ENCODE results near the gene IFI6. TPM values are rescaled to one million over a fixed set of nuclear protein-coding genes. Genes with fewer than 3 reads are reported as not detected.
"Not testable (repeated sequence)": the region's sequence is repeated elsewhere in the genome, so short reads cannot be mapped to it uniquely, and the experiment has no call there.

Gene IFI6
- polyA plus RNA-seq (ENCODE audit: insufficient read length) = 99.0 TPM

DNA sequence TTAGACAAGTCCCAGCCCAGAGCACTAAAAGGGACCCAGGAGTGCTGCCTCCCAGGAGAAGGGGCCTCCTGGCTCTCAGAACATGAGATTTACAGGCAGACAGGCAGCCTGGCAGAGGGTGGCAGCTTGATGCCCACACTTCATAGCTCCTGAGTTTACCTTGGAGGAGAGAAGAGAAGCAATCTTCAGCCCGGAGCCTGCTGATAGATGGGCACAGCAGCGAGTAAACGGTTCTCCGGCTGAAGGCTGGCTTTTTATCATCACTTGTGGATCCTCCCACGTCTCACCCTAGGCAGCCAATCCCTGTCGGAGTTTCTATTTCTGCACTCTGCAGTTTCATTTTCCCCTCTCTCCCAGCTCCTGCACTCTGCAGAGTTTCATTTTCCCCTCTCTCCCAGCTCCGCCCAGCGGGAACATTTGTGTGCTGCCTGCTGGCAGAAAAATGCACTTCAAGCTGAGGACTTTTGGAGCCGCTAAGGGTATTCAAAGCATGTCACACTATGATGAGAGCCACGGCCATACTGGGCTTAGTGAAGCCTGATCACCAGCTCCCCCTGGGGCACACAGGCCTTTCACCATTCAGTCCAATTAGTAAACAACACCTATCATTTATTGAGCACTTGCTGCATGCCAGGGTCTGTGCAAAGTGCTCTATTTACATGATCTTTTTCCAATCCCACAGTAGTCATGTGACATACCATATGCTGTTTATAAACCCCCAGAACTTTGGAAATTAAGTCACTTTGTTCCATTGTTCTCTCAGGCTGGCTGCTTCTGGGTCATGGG, at the start of gene IFI6:
TSS of gene IFI6 (minus strand) at position 229 of the 786 bp plus-strand sequence. CDS start 2,878 bp downstream, outside the sequence.
- DNase-seq = peak; percentile 91

GRCh38 chr1:27719286-27720251, 47.6 kb upstream of the IFI6 start:
- DNase-seq = no peak

DNA sequence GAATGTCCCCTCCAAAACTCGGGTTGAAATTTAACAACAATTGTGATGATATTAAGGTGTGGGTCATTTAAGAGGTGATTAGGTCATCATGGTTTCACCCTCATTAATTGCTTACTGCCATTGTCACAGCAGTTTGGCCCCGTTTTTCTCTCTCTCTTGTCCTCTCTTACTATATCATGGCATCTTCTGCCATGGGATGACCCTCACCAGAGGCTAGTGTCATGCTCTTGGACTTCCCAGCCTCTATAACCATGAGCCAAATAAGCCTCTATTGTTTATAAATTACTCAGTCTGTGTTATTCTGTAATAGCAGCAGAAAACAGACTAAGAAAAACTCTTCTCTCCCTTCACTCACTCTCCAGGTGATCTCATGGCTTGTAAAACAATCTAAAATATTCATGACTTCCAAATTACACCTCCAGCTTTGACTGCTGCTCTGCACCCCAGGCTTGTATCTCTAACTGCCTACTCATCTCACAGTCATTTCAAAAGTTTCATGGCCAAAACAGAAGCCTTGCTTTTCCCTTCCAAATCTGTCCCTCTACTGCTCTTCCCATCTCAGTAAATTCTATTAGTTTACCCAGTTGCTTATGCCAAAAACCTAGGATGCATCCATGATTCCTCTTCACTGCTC, 44.4 kb upstream of the IFI6 start:
- DNase-seq = no peak

GRCh38 chr1:27713869-27714513, 42.0 kb upstream of the IFI6 start:
- DNase-seq = no peak

GRCh38 chr1:27713139-27713725, 41.2 kb upstream of the IFI6 start:
- no peak for DNase-seq

GRCh38 chr1:27710574-27710973, 38.6 kb upstream of the IFI6 start:
- DNase-seq = no peak

DNA sequence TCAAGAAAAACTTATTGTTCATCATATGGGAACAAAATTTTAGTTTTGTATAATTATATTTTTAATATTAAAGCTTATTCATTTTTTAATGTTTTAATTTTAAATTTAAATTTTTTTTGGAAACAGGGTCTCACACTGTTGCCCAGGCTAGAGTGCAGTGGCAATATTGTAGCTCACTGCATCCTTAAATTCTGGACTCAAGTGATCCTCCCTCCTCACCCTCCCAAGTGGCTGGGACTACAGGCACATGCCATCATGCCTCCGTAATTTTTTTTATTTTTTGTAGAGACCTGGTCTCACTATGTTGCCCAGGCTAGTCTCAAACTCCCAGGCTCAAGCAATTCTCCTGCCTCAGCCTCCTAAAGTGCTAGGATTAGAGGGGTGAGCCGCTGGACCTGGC, 33.6 kb upstream of the IFI6 start:
- DNase-seq = no peak

DNA sequence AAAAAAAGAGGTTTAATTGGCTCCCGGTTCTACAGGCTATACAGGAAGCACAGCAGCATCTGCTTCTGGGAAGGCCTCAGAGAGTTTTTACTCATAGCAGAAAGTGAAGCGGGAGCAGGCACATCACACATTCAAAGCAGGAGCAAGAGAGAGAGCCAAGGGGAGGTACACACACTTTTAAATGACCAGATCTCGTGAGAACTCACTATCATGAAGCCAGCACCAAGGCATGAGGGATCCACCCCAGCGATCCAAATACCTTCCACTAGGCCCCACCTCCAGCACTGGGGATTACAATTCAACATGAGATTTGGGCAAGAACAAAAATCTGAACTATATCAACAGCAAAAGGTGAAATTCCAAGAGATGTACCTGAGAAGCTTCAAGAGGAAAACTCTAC, 33.0 kb upstream of the IFI6 start:
- no peak for DNase-seq

DNA sequence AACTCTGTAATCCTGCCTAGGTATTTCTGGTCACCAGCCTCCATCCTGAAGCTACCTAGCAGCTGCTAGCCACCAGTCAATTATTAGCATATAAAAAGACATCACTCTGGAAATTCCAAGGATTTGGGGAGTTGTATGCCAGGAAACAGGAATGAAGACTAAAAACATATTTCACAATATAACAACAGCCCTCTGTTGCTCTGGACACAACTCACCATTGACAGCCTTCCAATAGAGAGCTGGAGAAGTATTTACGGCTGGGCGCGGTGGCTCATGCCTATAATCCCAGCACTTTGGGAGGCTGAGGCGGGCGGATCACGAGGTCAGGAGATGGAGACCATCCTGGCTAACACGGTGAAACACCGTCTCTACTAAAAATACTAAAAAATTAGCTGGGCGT, 24.8 kb upstream of the IFI6 start:
- not testable (repeated sequence) for DNase-seq

- no peak for DNase-seq
Measured at GRCh38 chr1:27690183-27690582, 18.2 kb upstream of the IFI6 start.

GRCh38 chr1:27689423-27690173, 17.6 kb upstream of the IFI6 start:
- peak; percentile 43 for DNase-seq

- DNase-seq = no peak
Measured at GRCh38 chr1:27687906-27688305, 15.9 kb upstream of the IFI6 start.

DNA sequence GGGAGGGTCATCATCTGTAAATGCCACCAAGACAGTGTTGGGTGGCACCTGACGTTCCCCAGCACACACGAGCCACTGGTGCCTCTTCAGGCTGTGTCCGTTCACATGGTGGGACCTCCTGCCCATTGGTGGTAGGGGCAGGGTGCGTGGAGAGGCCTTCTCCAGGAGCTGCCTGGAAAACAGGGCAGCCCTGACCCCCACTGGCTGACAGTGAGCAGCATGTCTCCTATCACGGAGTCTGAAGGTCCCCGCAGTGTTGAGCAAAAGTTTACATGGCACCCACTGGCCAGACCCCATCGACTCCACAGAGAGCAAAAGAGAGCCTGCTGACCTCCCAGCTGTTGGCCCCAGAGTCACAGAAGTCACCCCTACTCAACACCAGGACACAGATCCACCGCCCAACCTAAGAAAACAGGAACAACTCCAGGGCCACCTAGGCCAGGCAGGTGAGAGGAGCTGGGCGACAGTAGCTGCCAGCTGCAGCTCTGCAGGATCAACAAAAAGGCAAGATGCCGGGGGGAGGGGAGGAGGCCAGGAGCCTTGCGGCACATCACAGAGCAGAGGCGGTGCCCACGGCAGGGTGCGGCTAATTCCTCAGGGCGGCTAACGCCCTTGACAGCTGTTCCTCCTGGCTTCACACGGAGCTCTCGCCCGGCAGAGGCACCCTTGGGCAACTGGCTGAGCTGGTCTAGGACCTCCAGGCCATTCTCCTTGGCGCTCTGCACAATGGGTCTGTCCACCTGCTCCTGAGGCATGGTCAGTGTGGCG, 14.4 kb upstream of the IFI6 start:
- no peak for DNase-seq

DNA sequence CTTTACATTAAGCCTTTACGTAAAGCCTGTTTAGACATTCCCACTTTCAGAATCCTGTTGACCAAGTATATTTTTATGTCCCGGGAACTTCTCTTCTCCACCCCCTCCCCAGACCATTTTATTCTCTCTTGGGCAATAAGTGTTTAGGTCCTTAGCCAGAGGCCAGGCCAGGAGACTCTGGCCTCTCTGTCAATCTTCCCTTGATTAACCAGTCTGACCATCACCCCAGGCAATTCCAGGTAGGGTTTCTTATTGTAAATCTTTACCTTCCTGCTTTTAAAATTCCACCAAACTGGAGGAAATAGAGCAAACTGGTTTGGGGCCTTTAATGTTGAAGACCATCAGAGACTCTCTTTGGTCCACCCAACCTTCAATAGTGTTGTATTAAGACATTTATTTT, 12.2 kb upstream of the IFI6 start:
- no peak for DNase-seq

DNA sequence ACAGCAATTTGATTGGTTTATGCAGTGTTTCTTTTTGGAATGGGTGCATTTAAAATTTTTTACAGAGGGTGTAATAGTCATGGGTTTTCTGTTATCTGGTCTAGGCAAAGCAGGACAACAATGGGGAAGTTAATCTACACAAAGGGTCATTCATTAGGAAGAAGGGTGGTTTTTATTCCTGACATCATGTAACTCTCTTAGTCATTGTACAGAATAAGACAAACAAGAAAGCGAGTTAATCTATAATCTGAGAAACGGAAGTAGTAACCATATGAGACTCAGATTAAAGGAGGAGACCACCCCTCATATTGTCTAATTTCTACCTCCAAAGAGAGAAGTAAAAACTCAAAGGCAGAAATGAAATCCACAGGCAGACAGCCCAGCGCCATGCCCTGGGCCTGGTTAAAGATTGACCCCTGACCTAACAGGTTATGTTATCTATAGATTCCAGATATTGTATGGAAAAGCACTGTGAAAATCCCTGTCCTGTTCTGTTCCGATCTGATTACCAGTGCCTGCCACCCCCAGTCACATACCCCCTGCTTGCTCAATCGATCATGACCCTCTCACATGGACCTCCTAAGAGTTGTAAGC, 10.5 kb upstream of the IFI6 start:
- DNase-seq = no peak

DNA sequence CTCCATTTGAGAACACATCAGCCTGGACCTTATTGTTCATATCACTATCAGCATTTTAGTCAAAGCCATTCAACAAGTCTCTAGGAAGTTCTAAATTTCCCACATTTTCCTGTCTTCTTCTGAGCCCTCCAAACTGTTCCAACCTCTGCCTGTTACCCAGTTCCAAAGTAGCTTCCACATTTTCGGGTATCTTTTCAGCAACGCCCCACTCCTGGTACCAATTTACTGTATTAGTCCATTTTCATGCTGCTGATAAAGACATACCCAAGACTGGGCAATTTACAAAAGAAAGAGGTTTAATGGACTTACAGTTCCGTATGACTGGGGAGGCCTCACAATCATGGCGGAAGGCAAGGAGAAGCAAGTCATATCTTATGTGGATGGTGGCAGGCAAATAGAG, 9.6 kb upstream of the IFI6 start:
- DNase-seq = not testable (repeated sequence)

DNA sequence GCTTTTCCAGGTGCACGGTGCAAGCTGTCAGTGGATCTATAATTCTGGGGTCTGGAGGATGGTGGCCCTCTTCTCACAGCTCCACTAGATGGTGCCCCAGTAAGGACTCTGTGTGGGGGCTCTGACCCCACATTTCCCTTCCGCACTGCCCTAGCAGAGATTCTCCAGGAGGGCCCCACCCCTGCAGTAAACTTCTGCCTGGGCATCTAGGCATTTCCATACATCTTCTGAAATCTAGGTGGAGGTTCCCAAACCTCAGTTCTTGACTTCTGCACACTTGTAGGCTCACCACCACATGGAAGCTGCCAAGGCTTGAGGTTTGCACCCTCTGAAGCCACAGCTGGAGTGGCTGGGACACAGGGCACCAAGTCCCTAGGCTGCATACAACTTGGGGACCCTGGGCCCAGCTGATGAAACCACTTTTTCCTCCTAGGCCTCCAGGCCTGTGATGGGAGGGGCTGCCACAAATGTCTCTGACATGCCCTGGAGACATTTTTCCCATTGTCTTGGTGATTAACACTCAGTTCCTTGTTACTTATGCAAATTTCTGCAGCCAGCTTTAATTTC, 8.3 kb upstream of the IFI6 start:
- not testable (repeated sequence) for DNase-seq

GRCh38 chr1:27678747-27679146, 6.8 kb upstream of the IFI6 start:
- DNase-seq = no peak

- DNase-seq = no peak
Measured at GRCh38 chr1:27676410-27676809, 4.4 kb upstream of the IFI6 start.

DNA sequence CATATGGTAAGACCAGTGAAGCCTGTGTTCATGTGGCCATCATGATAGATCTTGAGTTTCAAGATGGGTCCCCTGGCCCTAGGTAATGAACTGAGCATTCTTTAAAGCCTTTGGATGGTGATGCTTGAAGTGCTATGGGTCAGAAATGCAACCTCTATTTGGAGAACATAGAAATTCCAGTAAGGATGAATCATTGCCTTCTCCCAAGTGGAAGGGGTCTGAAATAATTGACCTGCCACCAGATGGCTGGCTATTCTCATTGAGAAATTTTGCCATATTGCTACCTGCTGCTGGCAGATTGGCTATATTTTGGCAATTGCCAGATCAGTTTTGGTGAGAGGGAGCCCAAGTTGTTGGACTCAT, 739 bp upstream of the IFI6 start:
- DNase-seq = no peak
